Astrocyte (in vitro differentiated cells and primary cell): Measurements from ENCODE around the gene HMGN1. TPM values are rescaled to one million over a fixed set of nuclear protein-coding genes. Genes with fewer than 3 reads are reported as not detected.

ENCODE experiments used
- total RNA-seq: library from RNA; stranded (reverse); gene quantifications from 2 replicates; pipeline ENCODE4 v1.2.1, GENCODE V29; 2021

HMGN1 gene
- total RNA-seq, 1 donor from 2014 or later: 272 TPM

Other genes with a start within 250 kb of the HMGN1 start
- 58.8 and 61.9 TPM in 2 replicates for gene PSMG1, start 165.6 kb downstream of the HMGN1 start, total RNA-seq
- 28.0 and 28.1 TPM in 2 replicates for gene BRWD1, start 35.5 kb downstream of the HMGN1 start, total RNA-seq
- gene LCA5L, start 96.7 kb upstream of the HMGN1 start, total RNA-seq: 2.0 and 2.8 TPM in 2 replicates
- gene SH3BGR, start 102.9 kb upstream of the HMGN1 start, total RNA-seq: 8.1 and 9.9 TPM in 2 replicates